HG02642 (cell line): Measurements from ENCODE around the gene HIVEP3.

Source experiments
- ATAC-seq: cut with Tn5 transposase; IDR thresholded peaks from one replicate; pipeline ENCODE4 v1.9.1; 2021; ENCODE audit warnings: mild to moderate bottlenecking; ENCODE audit not compliant: unreplicated experiment, poor library complexity

The HIVEP3 gene

GRCh38 chr1:41500378-41500777 is 418.3 kb downstream of the HIVEP3 start:
- ATAC-seq: no peak

- no peak for ATAC-seq
Measured at GRCh38 chr1:41499591-41499990, 419.1 kb downstream of the HIVEP3 start.

GRCh38 chr1:41498804-41499203 is 419.9 kb downstream of the HIVEP3 start:
- ATAC-seq: no peak

GRCh38 chr1:41498391-41498790 is 420.3 kb downstream of the HIVEP3 start:
- ATAC-seq: no peak

- no peak for ATAC-seq
Measured at GRCh38 chr1:41497461-41498030, 421.2 kb downstream of the HIVEP3 start.

GRCh38 chr1:41497056-41497440 is 421.7 kb downstream of the HIVEP3 start:
- ATAC-seq: no peak

GRCh38 chr1:41496080-41497055 is 422.4 kb downstream of the HIVEP3 start:
- ATAC-seq: no peak

- no peak for ATAC-seq
Measured at GRCh38 chr1:41495210-41495948, 423.3 kb downstream of the HIVEP3 start.

- no peak for ATAC-seq
Measured at GRCh38 chr1:41494351-41495209, 424.1 kb downstream of the HIVEP3 start.

GRCh38 chr1:41493626-41494350 is 424.9 kb downstream of the HIVEP3 start:
- ATAC-seq: no peak

- ATAC-seq: no peak
Measured at GRCh38 chr1:41493117-41493536, 425.6 kb downstream of the HIVEP3 start.

GRCh38 chr1:41492341-41492848 is 426.3 kb downstream of the HIVEP3 start:
- no peak for ATAC-seq

GRCh38 chr1:41490911-41491310 is 427.8 kb downstream of the HIVEP3 start:
- ATAC-seq: no peak

GRCh38 chr1:41489561-41489960 is 429.2 kb downstream of the HIVEP3 start:
- ATAC-seq: no peak

GRCh38 chr1:41488040-41488951 is 430.4 kb downstream of the HIVEP3 start:
- no peak for ATAC-seq

- ATAC-seq: no peak
Measured at GRCh38 chr1:41487126-41488039, 431.3 kb downstream of the HIVEP3 start.
